Cardiac septum (tissue), 1 donor: Measurements from ENCODE around the gene SMARCD1. TPM values are rescaled to one million over a fixed set of nuclear protein-coding genes. Genes with fewer than 3 reads are reported as not detected.
A peak's percentile ranks its signal among the peaks of the same experiment; 100 is the strongest.

ENCODE experiments used
- DNase-seq: peaks from one replicate; pipeline ENCODE4 v3.0.0-alpha.2; 2020; ENCODE audit warnings: low spot score
- intact Hi-C: fragments of 100-400 bp; cut with DNase I; formaldehyde crosslinking; loops from one replicate; pipeline ENCODE4 v1.14.0; 2022
- total RNA-seq: library from RNA; stranded (reverse); fragmentation: NEBNext Ultra II Directional; extraction: Animal tissue kit (Norgen Biotek cat#: 25700); gene quantifications from one replicate; pipeline ENCODE4 v1.2.1, GENCODE V29; 2021
- donor health status: DM: no; HTN: no; CAD: no.

Gene SMARCD1
- total RNA-seq, 1 donor from 2014 or later = 20.5 TPM

DNA sequence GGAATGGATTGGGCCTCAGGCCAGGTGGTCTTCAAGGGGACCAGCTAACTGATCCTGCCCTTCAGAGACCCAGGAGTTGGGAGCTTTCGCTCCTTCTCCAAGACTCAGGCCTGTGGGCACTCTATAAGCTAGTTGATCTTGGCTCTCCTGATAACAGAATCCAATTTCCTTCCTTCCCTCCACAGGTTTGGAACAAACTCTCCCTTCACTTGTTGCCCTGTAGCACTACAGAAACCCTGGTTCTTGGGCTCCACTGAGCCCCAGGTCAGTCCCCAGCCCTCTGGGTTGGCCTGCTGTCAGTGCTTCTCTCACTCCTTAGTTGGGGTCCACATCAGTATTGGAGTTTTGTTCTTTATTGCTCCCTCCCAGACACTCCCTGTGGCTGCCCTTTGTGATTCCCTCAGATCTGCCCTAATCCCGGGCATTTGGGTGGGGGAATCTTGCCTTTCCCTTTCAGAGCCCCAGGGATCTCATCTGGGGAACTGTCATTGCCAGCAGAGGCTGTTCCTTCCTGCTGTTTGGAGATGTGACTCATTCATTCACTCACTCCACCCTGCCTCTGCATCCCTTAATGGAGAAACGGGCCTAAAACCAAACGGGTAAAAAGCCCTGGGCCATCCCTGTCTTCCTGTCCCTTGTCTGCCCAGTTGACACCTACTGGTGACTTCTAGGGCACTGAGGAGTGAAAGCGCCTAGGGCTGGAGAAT is 14.3 kb downstream of the SMARCD1 start:
- intact Hi-C loops = no loop called here

DNA sequence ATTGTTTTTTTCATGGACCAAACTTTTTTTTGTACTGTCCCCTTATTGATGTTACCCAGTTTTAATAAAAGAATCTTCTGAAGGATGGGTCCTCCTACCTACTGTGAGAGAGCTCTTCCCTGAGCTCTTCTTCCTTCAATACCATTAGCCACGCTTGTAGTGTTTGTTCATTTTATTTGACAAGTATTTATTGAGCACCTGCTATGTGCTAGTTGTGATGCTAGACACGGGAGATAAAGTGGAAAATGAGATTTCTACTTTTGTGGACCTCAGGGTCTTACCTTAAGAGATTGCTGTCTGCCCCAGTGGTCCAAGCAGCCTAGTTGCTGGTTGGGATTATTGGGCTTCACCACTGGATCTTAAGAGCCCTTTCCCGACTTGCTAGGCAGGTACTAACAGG is 15.4 kb downstream of the SMARCD1 start:
- DNase-seq = no peak
- intact Hi-C loops = no loop called here

More for the DNA sequence above, 14.3 kb downstream of the SMARCD1 start:
- no peak for DNase-seq

DNA sequence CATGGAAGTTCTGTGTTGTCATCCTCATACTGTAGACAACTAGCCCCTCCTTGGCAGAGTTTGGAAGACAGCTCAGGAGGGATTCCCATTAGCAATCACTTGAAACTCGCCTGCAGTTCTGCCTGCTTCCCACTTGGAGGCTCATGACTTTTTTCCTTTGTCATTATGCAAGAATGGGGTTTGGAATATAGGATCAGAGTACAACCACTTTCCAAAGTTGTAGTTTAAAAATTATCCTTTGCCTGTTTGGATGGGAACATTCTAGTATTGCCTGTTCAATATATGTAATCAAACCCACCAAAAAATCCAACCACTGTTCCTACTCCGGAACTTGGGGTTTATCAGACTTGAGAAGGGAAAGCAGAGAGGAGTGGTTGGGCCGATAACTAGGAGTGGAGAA is 16.5 kb downstream of the SMARCD1 start:
- DNase-seq = no peak
- intact Hi-C loops = no loop called here

DNA sequence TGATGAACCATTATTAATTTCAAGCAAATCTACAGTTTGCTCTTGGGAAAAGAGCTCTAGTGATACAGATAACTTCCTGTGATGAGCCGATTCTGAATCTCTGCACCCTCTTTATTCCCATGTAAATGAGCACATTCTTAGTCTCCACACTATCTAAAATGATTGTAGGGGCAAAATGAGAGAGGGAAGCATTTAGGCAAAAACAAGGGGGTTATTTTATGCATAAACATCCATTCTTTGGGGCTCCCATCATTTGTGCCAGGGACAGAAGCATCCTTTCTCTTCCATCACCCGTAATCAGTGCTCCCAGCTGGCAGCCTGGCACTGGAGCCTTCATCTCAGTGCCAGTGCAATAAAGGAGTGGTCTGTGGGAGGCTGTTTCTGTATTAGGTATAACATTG is 17.0 kb downstream of the SMARCD1 start:
- no peak for DNase-seq
- intact Hi-C loops = no loop called here

DNA sequence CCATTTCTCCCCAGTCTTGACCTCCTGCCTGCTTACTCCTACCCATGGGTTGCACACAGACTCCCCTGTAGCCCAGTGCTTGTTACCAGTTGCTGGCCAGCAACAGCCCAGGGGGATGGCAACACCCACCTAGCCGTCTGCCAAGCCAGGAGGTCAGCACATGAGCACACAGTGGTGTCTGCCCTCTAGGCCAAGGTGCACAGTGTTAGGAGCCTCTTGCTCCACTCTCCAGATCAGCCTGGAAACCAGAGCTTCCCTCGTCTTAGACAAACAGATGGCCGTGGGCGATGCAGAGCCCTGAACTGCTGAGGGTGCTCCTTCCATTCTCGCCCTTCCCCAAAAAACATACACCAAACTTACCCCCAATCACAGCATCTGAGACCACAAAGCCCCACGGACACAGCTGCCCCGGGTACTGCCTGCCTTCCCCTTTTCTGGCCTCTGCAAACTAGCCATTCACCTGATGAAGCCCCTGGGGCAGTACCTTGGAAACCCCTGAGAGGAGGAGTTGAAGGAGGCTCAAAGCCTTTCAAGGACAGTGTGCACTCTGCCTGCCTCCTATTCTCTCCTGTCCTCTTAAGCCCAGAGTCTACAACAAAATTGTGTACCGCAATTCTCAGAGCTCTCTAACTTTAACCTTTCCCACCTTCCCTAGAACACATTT is 17.6 kb downstream of the SMARCD1 start:
- DNase-seq = no peak
- intact Hi-C loops = no loop called here

DNA sequence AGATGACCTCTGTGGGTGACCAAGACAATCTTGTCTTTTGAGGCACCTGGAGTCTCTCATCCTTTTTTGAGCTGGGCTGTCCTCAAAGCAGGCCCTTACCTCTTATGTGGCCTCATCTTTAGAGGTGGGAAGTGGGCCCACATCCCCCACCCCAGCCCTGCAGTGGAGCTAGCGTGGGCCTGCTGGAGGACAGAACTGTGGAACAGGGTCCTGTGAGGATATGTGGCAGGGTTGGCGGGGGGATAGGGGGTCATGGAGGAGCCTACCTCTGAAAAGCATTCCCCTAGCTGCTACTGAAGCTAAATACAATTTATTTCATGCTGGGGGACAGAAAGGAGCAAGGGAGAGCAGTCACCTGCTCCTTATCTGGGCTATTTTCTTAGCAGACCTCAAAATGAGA is 18.2 kb downstream of the SMARCD1 start:
- intact Hi-C loops = no loop called here

DNA sequence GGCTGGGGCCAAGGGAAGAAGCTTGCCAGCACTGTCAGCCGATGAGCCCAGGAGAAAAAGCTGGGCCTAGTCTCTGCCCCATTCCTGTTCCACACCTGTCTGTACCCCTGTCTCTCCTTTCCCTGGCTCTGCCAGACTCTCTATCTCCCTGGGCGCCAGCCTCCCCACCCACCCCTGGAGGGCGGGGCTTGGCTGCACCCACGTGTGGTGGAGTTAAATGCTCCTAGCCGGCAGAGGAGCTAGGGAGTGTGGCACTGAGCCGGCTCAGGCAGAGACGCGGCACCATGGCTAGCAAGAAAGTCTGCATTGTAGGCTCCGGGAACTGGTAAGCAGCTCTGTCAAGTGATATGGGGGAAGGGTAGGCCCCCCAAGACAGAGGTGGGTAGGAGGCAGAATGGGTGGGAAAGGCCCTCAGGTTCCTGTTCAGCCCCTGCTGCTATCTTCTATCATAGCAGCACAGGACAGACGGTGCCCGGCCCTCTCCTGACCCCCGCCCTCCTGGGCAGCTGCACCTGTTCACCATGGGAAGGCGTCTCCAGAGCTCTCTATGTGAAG is 18.7 kb downstream of the SMARCD1 start, which contains the start of gene GPD1:
Gene GPD1 (plus strand): TSS at position 242 of the 555 bp plus-strand sequence. CDS start 43 bp downstream, at position 285.
- DNase-seq = peak; percentile 83

More for the DNA sequence above, 18.2 kb downstream of the SMARCD1 start:
- no peak for DNase-seq

DNA sequence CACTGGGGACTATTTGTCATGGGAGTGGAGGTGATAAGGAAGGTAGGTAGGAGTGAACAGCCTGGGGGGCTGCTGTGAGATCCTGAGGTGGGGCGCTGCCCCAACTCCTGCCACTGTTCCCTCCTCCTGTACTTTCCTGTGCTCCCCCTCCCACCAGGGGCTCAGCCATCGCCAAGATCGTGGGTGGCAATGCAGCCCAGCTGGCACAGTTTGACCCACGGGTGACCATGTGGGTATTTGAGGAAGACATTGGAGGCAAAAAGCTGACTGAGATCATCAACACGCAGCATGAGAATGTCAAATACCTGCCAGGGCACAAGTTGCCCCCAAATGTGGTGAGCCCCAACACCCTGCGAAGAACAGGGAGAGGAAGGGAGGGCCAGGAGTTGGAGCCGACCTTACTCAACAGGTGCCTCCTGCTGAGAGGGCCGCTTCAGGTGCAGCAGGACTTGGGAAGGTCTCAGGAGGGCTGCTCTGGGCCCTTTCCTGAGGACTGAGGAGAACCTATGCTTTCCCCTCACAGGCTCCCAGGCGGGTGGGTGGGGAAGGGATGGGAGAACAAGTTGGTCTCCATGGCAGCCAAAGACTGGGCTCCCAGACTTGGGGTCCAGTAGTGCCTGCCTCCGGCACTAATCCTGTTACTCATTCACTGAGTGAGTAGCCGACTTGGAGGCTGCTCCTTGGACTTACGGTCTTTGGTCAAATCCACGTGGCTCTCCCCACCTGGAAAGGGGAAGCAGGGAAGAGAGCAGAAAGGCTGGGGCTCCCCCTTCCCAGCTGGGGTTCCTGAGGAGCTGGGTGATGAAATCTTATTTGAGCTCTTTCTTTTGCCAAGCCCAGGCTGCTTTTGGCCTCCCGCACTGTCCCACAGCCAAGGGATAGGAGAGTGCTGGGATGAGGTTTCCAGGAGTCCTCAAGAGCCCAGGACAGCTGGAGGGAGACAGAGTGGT is 19.6 kb downstream of the SMARCD1 start:
- intact Hi-C loops = no loop called here

More for the DNA sequence above, 18.7 kb downstream of the SMARCD1 start, which contains the start of gene GPD1:
- intact Hi-C loops = no loop called here

DNA sequence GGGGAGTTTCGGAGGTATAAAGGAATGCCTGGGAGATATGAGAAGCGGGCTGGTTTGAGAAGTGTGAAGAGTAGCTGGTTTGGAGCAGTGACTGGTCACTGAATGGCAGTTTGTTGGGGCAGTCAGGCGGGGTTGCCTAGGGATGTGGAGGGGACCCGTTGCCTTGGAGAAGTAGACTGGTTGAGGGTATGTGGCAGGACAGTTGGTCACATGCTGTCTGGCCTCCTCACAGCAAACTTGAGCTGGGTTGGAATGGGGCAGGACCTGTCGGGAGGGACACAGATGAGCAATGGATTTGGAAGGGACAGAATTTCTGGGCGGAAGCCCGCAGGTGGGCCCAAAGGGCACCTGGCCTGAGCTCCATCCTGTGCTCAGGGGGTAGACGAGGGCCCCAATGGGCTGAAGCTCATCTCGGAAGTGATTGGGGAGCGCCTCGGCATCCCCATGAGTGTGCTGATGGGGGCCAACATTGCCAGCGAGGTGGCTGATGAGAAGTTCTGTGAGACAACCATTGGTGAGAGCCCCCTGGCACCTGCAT is 20.8 kb downstream of the SMARCD1 start:
- no peak for DNase-seq
- intact Hi-C loops = no loop called here

More for the DNA sequence above, 19.6 kb downstream of the SMARCD1 start:
- no peak for DNase-seq

DNA sequence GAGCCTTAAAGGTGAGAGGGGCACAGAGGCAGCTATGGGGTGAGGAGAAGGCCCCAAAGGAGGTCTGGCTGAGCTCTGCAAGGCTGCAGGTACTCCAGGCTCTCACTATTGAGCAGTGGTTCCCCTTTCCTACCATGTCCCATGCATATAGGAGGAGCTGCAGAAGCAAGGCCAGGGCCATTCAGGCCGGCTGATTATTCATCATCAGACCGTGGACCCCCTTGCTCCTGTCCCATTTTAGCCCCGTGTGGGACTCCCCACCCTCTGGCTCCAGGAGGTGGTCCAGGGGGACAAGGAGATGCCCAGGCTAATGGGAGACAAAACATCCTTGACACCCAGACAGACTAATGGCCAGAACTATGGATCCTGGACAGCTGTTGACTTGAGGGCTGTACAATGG is 21.8 kb downstream of the SMARCD1 start:
- intact Hi-C loops = no loop called here

DNA sequence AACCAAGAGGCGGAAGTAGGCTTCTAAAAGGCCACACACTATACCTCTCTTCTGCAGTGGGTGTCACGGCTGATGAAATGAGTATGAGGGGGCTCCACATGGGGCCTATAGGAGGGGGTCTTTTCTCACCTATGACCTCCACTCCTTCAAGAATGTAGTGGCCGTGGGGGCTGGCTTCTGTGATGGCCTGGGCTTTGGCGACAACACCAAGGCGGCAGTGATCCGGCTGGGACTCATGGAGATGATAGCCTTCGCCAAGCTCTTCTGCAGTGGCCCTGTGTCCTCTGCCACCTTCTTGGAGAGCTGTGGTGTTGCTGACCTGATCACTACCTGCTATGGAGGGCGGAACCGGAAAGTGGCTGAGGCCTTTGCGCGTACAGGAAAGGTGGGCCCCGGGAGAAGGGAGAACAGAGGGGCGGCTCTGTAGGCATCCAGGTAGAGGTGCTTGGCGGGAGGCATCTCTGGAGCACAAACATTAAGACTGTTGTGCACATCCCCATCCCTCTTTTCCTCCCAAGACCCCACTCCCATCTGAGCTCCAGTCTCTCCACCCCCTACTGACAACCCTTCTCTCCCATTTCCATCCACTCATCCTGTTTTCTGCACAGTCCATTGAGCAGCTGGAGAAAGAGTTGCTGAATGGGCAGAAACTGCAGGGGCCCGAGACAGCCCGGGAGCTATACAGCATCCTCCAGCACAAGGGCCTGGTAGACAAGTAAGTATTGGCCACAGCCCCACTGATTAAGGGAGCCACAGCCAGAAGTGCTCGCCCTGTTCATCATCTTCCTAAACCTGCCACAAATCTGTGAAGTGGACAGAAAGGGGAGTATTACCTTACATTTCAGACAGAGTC is 22.5 kb downstream of the SMARCD1 start:
- intact Hi-C loops = no loop called here
- no peak for DNase-seq

More for the DNA sequence above, 21.8 kb downstream of the SMARCD1 start:
- DNase-seq = no peak

DNA sequence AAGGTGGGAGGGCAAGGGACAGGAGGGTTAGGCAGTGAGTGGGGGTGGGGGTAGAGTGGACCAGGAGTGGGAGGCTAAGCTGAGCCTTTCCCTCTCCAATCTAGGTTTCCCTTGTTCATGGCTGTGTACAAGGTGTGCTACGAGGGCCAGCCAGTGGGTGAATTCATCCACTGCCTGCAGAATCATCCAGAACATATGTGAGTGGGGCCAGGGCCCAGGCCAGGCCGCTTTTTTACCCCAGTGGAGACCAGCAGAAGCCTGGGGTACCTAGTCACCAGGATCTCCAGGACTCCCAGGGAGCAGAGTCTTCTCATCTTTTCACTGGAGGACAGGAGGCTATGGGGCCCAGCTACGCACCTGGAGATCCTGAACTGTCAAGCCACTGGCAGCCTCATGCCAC is 24.2 kb downstream of the SMARCD1 start:
- no peak for DNase-seq
- intact Hi-C loops = no loop called here

DNA sequence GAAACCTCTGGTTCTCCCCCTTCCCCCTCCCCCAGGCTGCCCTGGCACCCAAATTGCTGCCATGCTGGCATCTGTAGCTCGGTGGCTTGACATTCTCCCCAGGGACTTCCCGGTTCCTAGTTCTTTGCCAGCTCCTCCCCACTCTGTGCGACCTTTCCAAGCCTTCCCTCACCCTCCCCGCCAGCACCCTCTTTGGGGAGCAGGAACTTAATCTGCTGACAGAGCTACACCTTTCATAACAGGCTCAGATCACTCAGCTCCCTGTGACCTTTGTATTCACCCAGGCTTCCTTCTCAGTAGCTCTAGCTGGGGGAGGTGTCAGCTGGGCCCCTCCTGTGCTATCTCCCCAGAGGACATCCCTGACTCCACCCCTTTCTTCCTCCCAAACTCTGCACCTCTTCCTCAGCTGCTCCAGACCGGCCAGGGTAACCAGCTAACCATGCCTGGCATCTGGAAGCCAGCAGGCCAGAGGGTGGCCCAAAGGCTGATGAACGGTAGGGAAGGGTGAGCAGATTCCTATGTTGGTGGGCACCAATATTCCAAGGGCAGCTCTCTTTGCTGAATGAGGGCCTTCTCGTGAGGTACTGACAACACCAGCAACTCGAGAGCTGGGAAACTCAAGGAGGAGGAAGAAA is 25.1 kb downstream of the SMARCD1 start:
- intact Hi-C loops = loop anchor here (2.0 to 10.0 kb wide), 2 partner anchors 23 to 55 kb away; partner anchors contain the start of gene CERS5
- DNase-seq = no peak

DNA sequence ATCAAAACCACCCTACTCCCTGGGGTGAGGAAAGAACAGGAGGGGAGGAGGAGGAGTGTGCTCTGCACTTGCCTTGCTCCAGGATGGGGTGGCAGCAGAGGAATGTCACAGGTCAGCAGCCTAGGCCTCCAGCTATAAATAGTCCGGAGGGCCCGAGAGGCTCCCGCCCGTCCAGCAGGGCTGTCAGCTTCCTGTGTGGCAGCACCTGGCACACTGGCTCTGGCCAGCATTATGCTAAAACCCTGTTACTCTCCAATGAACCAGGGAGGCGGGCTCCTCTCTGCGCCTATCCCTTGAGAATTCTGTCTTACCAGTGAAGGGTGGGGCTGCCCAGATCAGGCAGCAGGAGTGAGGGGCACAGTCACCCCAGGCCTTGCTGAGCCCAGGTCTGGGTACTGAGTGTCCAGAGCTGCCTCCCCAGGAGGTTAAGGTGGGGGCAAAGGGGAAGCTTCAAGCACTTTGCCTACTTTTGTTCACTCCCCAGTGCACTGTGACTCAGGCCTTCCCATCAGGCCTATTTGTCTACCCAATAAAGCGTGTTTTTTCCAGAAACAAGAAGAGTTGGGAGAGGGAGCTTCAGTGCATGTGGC is 25.7 kb downstream of the SMARCD1 start:
- DNase-seq = peak; percentile 90
- intact Hi-C loops = loop anchor here (2.0 to 10.0 kb wide), 2 partner anchors 24 to 54 kb away; partner anchors contain the start of gene CERS5

DNA sequence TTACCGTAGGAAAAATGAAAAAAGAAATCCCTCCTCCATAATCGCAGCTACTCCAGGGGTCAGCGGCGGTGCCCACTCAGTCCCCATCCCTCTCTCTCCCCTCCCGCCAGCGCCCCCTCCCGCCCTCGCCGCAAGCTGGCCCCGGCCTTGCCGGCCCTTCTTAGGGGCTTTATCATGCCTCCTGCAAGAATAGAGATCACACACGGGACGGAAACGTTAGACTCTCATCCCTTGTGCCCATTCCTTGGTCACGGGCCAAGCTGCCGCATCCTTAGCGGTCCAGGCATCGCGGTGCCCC is 26.2 kb downstream of the SMARCD1 start:
- intact Hi-C loops = loop anchor here (2.0 to 10.0 kb wide), 2 partner anchors 25 to 53 kb away; partner anchors contain the start of gene CERS5
- no peak for DNase-seq

DNA sequence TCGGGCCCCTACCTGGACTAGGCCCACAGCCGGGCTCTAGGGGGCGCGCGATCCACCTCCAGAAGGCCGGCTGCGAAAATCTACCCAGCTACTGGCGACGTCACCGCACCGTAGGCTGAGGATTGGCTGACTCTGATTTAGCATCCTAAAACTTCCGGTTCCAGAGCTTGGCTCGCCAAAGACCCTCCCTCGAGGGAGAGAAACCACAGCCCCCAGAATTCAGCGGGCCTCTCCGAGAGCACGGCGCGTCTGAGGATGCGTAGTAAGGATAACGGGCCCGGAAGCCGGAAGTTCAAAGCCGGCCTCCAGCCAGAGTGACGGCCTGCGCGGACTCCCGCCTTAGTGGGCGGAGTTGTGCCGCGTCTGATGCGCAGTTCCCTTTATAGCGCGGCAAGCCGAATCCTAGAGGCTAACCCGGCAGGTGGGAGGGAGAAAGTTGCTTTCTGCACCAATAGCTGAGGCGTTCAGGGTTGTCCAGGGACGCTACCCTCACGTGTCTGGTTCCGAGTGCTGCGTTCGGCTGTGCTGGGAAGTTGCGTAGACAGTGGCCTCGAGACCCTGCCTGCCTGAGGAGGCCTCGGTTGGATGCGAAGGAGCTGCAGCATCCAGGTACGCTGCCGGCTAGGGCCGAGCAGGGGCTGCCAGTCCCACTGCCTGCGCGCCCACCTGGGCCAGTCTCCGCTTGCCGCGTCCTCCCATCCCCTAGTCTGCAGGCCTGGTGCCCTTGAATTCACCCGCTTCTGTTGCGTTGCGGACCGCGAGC is 26.7 kb downstream of the SMARCD1 start, which contains the start of gene COX14:
Gene COX14 (plus strand): TSS at position 544 of the 763 bp plus-strand sequence. CDS start 7,808 bp downstream, outside the sequence.
- intact Hi-C loops = loop anchor here (2.0 to 10.0 kb wide), 2 partner anchors 25 to 53 kb away; partner anchors contain the start of gene CERS5
- DNase-seq = peak; percentile 100
